Coronary artery (tissue), 2 donors: ENCODE data around the gene NEK2.
A peak's percentile ranks its signal among the peaks of the same experiment; 100 is the strongest.
"Not testable (repeated sequence)": the region's sequence is repeated elsewhere in the genome, so short reads cannot be mapped to it uniquely, and the experiment has no call there.

Experiments
- DNase-seq: peaks from one replicate; pipeline ENCODE4 v3.0.0-alpha.2; 2017; ENCODE audit warnings: low spot score
- H3K27ac ChIP-seq, 2 donors: fragments of 200-600 bp; sonication (generic); one replicate each; pipeline ENCODE4 v1.5.1; 2016 to 2019
- H3K4me3 ChIP-seq: fragments of 200-600 bp; sonication (generic); 2 replicates; pipeline ENCODE4 v1.5.1; 2016; ENCODE audit warnings: mild to moderate bottlenecking, moderate library complexity
- TF ChIP-seq, protein P1 (sequence below): fragments of 200-600 bp; sonication (generic); IDR thresholded peaks from one replicate; pipeline ENCODE4 v1.5.1; 2019; ENCODE audit warnings: antibody characterized with exemption

Gene NEK2

DNA sequence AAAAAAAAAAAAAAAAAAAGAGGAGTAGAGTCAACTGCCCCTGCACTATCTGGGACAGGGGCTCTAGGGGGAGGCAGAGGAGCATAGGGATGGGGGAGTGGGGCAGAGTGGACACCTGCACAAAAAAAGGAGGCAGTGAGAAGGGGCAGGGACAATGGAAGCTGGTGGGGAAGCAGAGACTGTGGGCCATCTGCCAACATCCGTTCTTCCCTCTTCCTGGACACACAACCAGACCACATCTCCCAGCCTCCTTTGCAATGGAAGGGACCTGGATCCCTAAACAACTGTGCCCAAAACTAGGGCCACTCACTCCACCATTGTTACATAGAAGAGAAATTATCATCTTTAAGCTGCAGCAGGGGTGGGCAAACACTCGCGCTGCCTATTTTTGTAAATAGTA lies 38.4 kb downstream of the NEK2 start:
- DNase-seq = peak; percentile 8
- TF ChIP-seq, protein P1, sequence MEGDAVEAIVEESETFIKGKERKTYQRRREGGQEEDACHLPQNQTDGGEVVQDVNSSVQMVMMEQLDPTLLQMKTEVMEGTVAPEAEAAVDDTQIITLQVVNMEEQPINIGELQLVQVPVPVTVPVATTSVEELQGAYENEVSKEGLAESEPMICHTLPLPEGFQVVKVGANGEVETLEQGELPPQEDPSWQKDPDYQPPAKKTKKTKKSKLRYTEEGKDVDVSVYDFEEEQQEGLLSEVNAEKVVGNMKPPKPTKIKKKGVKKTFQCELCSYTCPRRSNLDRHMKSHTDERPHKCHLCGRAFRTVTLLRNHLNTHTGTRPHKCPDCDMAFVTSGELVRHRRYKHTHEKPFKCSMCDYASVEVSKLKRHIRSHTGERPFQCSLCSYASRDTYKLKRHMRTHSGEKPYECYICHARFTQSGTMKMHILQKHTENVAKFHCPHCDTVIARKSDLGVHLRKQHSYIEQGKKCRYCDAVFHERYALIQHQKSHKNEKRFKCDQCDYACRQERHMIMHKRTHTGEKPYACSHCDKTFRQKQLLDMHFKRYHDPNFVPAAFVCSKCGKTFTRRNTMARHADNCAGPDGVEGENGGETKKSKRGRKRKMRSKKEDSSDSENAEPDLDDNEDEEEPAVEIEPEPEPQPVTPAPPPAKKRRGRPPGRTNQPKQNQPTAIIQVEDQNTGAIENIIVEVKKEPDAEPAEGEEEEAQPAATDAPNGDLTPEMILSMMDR = no peak
- no peak overlapping the region for H3K27ac ChIP-seq
- no peak overlapping the region for H3K4me3 ChIP-seq

DNA sequence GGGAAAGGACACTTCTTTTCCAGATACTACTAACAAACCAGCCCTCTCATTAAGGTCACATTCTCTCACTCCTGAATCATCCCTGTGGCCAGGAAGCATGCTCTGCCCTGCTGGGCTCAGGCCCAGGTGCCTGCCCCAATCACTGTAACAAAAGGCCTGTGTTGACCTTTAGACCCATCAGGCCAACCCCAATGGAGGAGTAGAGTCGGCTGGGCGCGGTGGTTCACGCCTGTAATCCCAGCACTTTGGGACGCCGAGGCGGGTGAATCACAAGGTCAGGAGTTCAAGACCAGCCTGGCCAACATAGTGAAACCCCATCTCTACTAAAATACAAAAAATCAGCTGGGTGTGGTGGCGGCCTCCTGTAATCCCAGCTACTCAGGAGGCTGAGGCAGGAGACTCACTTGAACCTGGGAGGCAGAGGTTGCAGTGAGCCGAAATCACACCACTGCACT lies 38.8 kb downstream of the NEK2 start:
- peak; percentile 35 for DNase-seq
- H3K4me3 ChIP-seq, H3K27ac ChIP-seq: not testable (repeated sequence)

DNA sequence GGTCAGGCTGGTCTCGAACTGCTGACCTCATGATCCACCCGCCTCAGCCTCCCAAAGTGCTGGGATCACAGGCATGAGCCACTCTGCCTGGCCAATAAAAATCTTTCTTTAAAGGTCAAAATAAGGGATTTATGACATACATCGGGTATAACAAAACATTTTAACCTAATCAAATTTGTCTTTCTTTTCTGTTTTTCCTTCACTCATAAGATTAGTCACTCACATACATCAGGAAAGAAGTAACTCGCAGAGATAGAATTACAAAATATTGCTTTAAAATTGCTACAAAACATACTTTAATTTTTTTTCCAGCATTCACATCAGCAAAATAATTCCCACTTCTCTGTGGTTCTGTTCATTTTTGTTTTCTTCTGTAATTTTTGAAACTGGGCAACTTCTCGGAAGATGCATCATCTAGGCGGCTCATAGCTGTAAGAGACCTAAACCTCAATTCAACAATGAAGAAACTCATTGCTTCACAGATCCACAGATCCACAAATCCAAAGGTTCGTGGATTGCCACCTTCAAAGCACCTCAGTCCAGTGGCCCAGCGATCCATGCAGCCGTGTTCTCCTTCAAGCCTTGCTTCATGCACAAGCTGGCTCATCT lies 39.7 kb downstream of the NEK2 start:
- H3K27ac ChIP-seq = no peak overlapping the region
- DNase-seq = no peak
- TF ChIP-seq, protein P1 = no peak

DNA sequence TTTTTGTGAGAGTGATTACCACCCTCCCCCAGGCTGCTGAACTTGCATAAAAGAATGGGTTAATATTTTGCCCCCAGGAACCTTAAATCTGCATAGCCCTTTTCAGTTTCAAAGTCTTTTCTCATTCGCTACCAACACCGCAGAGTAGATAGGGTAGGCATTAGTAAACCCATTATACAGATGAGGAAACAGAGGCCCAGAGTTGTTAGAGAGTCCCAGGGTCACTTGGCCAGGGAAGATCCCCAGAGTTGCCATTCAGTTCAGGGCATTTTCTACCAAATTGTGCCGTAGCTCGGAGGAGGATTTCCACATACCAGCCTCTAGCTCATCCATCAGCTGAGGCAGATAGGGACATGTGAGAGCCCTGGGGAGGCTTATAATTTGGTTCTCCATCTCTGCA lies 40.5 kb downstream of the NEK2 start:
- Histone ChIP-seq H3K4me3 (no peak overlapping the region), H3K27ac (no peak overlapping the region)
- TF ChIP-seq, protein P1 = no peak
- no peak for DNase-seq

More for the DNA sequence above, 39.7 kb downstream of the NEK2 start:
- H3K4me3 ChIP-seq = no peak overlapping the region

DNA sequence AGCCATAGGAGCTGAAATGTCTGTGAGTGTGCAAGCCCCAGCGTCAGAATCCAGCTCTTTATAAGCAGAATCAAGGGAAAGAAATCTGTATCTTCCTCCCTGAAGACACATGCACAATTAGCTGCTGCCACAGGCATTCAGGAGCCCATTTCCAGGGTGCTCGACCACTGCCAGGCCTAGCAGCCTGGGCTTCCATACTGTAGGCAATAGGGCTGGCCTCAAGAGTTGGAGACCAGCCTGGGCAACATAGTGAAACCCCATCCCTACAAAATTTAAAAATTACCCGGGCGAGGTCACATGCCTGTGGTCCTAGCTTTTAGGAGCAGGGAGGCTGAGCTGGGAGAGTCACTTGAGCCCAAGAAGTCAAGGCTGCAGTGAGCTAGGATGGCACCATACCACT lies 41.0 kb downstream of the NEK2 start:
- TF ChIP-seq, protein P1 = no peak
- peak; percentile 55 for DNase-seq

DNA sequence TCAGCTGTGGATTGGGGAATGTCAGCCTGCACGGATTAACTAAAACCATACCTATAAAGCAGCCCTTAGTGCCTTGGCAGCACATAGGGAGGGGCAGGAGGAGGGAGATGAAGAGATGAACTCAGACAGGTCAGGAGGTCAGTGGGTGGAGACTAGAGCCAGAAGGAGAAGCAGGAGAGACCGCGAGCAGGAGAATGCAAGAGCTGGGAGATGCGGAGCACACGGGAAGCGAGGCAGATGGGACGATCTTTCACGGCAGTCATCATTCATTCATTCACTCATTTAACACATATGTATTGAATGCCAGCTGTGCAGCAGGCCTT lies 41.9 kb downstream of the NEK2 start:
- TF ChIP-seq, protein P1 = no peak
- Histone ChIP-seq H3K4me3 (no peak overlapping the region), H3K27ac (peak overlapping the region; percentile 41 to 72)
- DNase-seq = no peak

More for the DNA sequence above, 41.0 kb downstream of the NEK2 start:
- H3K4me3 ChIP-seq = no peak overlapping the region
- no peak overlapping the region for H3K27ac ChIP-seq

DNA sequence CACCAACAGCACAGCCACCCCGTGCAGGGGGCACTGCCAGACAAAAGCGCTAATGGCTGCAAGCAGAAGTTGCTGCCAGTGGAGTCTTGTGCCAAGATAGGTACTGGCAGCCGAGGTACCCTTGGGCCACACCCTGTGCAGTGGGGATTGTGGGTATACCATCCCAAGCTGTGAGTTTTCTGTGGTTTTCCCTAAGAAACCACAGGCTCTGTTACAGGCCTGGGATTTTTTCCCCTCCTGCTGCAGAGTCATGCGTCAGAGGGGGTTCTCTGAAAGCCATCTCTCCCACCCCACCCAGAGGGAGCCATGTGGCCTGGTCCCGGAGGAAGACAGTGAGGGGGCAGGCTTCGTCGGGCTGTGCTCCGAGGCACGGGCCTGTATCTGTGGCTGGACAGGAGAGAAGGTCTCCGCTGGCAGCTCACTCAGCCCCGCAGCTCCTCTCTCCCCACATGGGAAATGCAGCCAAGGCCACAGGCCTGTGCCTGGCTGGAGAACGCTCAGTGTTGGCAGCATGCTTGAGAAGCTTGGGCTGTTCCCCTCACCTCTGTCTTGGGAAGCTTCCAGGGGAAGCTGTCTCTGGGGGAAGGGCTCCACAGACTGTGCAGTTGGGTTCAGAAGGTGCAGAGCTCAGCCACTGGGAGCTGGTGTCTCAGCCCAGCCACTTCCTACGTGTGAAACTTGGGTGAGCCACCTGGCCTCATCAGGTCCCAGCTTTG lies 42.5 kb downstream of the NEK2 start:
- H3K4me3 ChIP-seq = no peak overlapping the region

More for the DNA sequence above, 42.5 kb downstream of the NEK2 start:
- TF ChIP-seq, protein P1 = no peak
- peak overlapping the region; percentile 41 to 72 for H3K27ac ChIP-seq
- DNase-seq = no peak
